ENCODE measurements around the gene SEMA3A.

- TF ChIP-seq CTCF (IDR thresholded peaks at IDR 0.05) (no peak), POLR2A (IDR thresholded peaks at IDR 0.05) (no peak)
Observed at GRCh38 chr7:84187813-84188510, 6.6 kb downstream of the SEMA3A start.

Data from esophagus squamous epithelium (tissue), 4 donors.